Measurements from ENCODE around the gene ELK4. TPM values are rescaled to one million over a fixed set of nuclear protein-coding genes. Genes with fewer than 3 reads are reported as not detected.

The ELK4 gene
- total RNA-seq, 1 donor from 2014 or later, result 14.9 TPM

DNA sequence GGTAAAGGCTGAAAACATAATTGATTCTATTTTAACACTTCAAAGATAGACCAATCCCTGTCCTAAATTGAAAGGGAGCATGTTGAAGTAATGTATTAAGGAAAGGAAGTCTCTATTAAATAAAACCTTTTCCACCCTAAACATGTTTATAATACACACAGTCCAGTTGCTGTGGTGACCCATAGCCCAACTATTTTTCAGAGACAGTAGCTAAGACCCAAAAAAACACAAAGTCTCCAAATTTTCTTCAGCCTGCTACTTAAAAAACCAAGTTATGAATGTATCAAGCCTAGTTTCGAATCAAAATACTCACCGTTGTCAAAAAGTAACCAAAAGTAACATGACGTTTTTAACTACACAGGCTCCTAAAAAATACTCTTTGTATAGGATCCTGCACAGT, 1.6 kb downstream of the ELK4 start:
- peak; percentile 41 for DNase-seq (ENCODE audit: low spot score)

DNA sequence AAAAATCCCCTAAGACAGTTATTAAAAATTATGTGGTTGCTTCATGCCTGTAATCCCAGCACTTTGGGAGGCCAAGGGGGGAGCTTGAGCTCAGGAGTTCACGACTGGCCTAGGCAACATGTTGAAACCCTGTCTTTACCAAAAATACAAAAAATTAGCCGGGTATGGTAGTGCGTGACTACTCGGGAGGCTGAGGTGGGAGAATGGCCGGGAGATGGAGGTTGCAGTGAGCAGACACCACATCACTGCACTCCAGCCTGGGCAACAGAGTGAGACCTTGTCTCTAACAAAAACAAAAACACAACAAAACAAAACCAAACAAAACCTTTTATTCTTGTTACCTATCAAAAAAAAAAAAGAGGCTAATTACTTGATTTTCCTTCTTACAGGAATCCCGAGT, 2.1 kb downstream of the ELK4 start:
- DNase-seq (ENCODE audit: low spot score), result no peak

DNA sequence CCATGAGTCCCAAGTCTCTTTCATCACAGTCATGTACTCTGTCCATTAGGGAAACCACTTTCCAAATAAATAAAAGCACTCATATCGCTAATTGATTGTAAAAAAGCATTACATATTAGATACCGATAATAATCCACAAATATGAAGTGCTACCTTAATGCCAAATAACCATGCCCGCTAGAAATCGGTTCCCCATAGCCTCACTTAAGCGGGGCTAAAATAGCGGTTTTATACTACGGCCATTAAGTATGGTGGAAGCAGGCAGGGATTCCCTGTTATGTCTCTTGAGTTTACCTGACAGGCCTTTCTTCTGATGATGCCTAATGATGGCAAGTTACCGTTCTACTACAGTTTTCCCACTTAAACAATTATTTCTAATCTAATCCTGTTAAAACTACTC, 3.9 kb downstream of the ELK4 start:
- DNase-seq (ENCODE audit: low spot score), result no peak

GRCh38 chr1:205626216-205626615, 5.6 kb downstream of the ELK4 start:
- DNase-seq (ENCODE audit: low spot score), result no peak

DNA sequence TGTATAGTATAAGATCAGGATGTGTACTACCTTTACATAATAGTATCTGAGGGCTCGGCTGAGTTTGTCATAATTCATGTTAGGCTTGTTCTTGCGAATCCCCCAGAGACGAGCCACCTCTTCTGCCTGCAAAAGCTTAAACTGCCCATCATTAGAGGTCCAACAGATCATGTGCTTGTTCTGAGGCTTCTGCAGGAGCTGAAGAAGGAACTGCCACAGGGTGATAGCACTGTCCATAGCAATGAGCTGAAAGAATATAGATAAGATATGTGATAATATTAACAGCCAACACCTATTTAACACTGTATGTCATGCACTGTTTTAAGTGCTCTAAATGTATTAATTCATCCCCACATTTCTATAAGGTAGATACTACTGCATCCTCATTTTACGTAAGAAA, 8.2 kb downstream of the ELK4 start:
- no peak for DNase-seq (ENCODE audit: low spot score)

DNA sequence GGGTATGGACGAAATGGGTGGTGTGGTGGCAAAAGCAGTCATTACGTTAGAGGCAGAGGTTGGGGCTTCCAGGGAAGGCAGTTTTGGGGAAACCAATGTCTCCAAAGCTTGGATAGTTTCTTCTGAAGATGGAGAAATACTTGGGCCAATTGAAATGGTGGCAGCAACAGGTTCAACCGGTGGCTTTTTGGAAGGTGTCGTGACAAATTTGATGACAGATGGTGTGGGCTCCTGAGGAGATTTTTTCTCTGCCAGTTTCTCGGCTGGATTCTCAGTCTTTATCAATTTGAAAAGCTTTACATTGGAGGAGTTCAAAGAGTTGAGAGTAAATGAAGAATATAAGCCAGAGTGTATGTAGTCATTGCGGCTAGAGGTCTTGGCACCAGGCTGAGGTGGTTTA, 11.5 kb downstream of the ELK4 start:
- DNase-seq (ENCODE audit: low spot score), result no peak

DNA sequence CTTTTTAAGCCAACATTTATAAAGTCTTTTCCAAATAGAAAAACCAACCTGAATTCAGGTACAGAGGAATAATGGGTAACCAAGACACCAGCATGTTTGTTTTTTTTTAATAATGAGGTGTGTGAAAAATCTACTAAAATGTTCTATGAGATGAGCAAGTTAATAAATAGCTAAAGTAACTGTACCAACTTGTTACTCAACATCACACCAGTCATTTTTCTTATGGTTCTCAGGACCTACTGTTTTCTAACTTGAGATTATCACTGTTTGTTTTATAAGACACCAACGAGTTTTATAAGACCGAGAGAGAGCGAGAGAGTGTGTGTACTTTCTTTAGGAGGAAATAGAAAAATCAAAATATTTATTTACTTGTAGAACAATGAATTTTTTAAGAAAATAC, 12.4 kb downstream of the ELK4 start:
- no peak for DNase-seq (ENCODE audit: low spot score)

- DNase-seq (ENCODE audit: low spot score), result no peak
Measured at GRCh38 chr1:205616563-205617293, 15.1 kb downstream of the ELK4 start.

DNA sequence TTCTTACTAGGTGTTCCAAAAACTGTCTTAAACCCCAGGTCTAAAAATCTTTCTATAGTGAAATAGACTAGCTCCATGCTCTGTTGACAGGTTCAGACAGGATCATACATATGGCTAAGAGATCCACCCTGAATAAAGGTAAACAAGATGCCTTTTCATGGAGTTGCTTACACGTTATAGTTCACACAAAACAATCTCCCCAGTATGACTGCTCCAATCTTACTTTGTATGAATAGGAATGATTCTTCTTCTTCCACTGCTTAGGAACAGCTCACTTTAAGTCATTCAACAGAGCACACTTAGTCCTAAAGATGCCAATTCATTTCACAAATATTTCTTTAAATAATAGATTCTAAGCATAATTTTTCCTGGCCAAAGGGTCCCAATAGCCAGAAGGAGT, 16.0 kb downstream of the ELK4 start:
- no peak for DNase-seq (ENCODE audit: low spot score)

- DNase-seq (ENCODE audit: low spot score), result no peak
Measured at GRCh38 chr1:205613854-205614412, 17.9 kb downstream of the ELK4 start.

GRCh38 chr1:205612556-205612955, 19.3 kb downstream of the ELK4 start:
- DNase-seq (ENCODE audit: low spot score), result no peak

DNA sequence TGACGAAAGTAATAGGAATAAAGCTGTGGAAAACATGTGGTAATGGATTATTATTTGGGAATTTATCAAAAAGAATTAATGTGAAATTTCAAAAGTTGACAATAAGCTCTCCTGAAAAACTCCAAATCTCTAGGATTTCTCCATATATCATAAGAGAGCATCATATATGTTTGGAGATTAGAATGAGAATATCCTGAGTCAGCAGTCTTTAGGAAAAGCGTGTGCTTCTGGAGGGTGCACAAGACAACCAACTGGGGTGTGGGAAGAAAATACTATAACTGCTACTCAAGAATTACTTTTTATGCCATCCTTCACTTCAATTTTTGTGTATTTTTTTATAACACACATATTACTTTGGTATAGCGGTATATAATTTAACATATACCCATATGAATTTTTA, 19.7 kb downstream of the ELK4 start:
- DNase-seq (ENCODE audit: low spot score), result no peak

GRCh38 chr1:205610901-205611466, 20.8 kb downstream of the ELK4 start:
- peak; percentile 28 for DNase-seq (ENCODE audit: low spot score)

DNA sequence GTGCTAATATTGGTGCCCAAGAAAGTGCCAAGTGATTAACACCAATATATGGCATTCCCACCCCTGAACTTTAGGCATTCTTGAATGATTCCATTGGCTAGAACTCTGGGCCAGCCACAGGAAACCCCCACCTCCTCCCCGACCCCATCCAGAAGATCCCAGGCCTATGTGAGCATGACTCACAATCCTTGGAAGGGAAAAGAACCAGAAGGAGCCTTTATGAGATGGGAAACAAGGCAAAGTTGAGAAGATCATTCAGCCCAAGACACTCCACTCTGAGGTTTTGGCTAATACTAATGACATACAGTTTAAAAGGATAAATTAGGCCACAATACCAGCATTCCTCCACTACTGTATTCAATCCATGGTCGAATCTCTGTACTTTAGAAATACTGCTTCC, 21.8 kb downstream of the ELK4 start:
- DNase-seq (ENCODE audit: low spot score), result no peak

GRCh38 chr1:205604825-205605505, 26.8 kb downstream of the ELK4 start:
- DNase-seq (ENCODE audit: low spot score), result no peak

DNA sequence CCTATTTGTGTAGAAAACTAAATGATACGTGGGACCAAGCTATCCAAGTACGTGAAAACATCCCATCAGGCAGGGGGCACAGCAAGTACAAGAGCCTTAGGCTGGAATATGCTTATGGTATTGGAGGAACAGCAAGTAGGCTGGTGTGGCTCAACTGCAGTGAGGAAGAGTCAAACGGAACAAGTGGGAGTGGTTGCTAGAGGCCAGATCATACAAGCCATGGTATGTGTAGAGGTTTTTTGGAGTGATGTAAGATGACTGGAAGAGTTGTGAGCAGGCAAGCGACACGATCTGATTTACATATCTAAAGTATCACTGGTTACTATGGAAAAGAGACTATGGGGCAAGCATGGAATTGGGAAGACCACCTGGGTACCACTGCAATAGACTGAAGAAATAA, 27.8 kb downstream of the ELK4 start:
- DNase-seq (ENCODE audit: low spot score), result no peak

GRCh38 chr1:205601205-205601604, 30.6 kb downstream of the ELK4 start:
- DNase-seq (ENCODE audit: low spot score), result no peak

DNA sequence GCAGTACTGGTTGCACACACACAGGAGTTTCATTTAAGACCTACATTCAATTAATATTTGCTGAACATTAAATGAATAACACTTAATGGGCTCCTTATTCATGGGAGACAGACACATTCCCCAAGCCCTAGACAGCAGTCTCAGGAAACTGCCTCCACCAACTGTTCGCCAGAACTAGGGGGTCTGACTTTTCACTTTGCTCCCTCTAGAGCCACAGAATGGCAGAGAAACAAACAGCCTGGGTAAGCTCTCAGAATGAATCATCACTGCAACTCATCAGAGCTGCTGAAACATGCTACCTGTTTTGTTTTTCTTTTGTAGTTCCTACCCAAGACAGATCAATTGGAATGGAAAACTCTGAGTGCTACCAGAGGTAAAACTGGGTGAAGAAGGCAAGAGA, 31.7 kb downstream of the ELK4 start:
- DNase-seq (ENCODE audit: low spot score), result peak; percentile 52

- no peak for DNase-seq (ENCODE audit: low spot score)
Measured at GRCh38 chr1:205599669-205600042, 32.2 kb downstream of the ELK4 start.

DNA sequence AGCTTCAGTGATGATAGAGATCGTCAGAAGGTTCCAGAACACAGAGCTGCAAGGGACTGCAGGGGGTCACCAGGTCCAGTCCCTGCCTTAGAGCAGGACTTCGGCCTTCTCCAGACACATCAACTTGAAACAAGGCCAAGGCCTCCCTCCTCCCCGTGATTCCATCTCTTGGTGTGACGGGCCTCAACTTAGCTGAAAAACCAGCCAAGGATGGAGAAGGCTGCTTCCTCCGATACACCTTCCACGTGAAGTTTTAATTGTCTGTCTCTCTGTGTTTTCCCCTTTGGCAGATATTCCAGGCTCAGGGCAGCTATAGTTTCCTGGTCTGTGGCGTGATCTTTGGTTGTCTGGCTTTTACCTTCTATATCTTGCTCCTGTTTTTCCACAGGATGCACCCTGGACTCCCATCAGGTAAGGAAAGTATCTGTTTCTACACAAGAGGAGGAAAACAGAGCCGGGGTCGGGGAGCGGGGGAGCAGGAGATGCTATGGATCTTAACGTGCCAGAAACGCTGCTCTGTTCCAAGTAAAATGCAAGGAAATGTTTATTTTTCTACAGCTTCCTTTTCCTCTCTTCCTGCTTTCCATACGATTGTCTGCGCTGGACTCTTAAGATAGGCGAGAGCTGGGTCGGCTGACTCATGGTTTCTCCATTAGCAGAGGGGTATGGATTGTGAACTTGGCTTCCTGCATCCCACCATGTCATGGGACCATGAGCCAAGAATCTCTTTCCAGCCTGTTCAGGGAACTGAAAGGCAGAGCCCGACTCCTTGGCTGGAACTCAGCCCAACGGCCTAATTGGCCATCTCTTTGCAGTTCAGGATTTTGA, 32.8 kb downstream of the ELK4 start:
- peak; percentile 95 for DNase-seq (ENCODE audit: low spot score)

GRCh38 chr1:205597691-205598314, 34.0 kb downstream of the ELK4 start:
- peak; percentile 80 for DNase-seq (ENCODE audit: low spot score)

GRCh38 chr1:205596876-205597275, 34.9 kb downstream of the ELK4 start:
- DNase-seq (ENCODE audit: low spot score), result no peak

Data from umbilical cord (tissue), 2 donors.